ENCODE results near the gene ZNF280A.

The ZNF280A gene

GRCh38 chr22:22465782-22466181 lies 54.3 kb downstream of the ZNF280A start:
- DNase-seq: no peak

- no peak for DNase-seq
Observed at GRCh38 chr22:22465094-22465602, 54.9 kb downstream of the ZNF280A start.

- DNase-seq: no peak
Observed at GRCh38 chr22:22464541-22465054, 55.5 kb downstream of the ZNF280A start.

GRCh38 chr22:22463855-22464540 lies 56.1 kb downstream of the ZNF280A start:
- DNase-seq: peak; percentile 9

Measured in activated CD4-positive, alpha-beta T cell treated with anti-CD3 and anti-CD28 coated beads for 1 hour (primary cell).